SK-N-SH treated with all-trans-retinoic acid at 6 μM for 48 hours (cell line): Measurements from ENCODE around the gene CHN1.

Experiments used
- ESRRG ChIP-seq: fragments of 250-450 bp; sonication (Bioruptor Pico); IDR thresholded peaks from 2 replicates; pipeline ENCODE4 v1.6.1; 2021; ENCODE audit warnings: mild to moderate bottlenecking
- GLIS3 ChIP-seq: fragments of 250-450 bp; sonication (Bioruptor Pico); IDR thresholded peaks from 2 replicates; pipeline ENCODE4 v1.5.0; 2020; ENCODE audit warnings: mild to moderate bottlenecking, moderate library complexity
- ISL1 ChIP-seq: fragments of 250-450 bp; sonication (Bioruptor Pico); IDR thresholded peaks from 2 replicates; pipeline ENCODE4 v2.1.2; 2022; ENCODE audit warnings: mild to moderate bottlenecking, moderate library complexity
- RARB ChIP-seq: fragments of 250-450 bp; sonication (Bioruptor Pico); IDR thresholded peaks from 2 replicates; pipeline ENCODE4 v1.8.0; 2021; ENCODE audit warnings: mild to moderate bottlenecking, moderate library complexity
- SNAI2 ChIP-seq: fragments of 250-450 bp; sonication (Bioruptor Pico); IDR thresholded peaks from 2 replicates; pipeline ENCODE4 v1.5.0; 2020; ENCODE audit warnings: mild to moderate bottlenecking, moderate library complexity
- ZFP3 ChIP-seq: fragments of 250-450 bp; sonication (Bioruptor Pico); IDR thresholded peaks from 2 replicates; pipeline ENCODE4 v1.5.0; 2020; ENCODE audit warnings: mild to moderate bottlenecking, moderate library complexity
- ZFP30 ChIP-seq: fragments of 450-650 bp; formaldehyde crosslinking; IDR thresholded peaks from 2 replicates; pipeline ENCODE4 v1.5.0; 2022; ENCODE audit warnings: mild to moderate bottlenecking, moderate library complexity
- TF ChIP-seq, protein P1 (sequence below): fragments of 250-450 bp; sonication (Bioruptor Pico); IDR thresholded peaks from 2 replicates; pipeline ENCODE4 v1.5.0; 2020; ENCODE audit warnings: mild to moderate bottlenecking, moderate library complexity
- TF ChIP-seq, protein P2 (sequence below): fragments of 250-450 bp; sonication (Bioruptor Pico); IDR thresholded peaks from 2 replicates; pipeline ENCODE4 v1.5.1; 2020; ENCODE audit warnings: low read depth, mild to moderate bottlenecking, moderate library complexity
- TF ChIP-seq, protein P3 (sequence below): fragments of 250-450 bp; sonication (Bioruptor Pico); IDR thresholded peaks from 2 replicates; pipeline ENCODE4 v1.8.0; 2020; ENCODE audit warnings: mild to moderate bottlenecking, moderate library complexity, borderline replicate concordance
- TF ChIP-seq, protein P4 (sequence below): fragments of 250-450 bp; sonication (Bioruptor Pico); IDR thresholded peaks from 2 replicates; pipeline ENCODE4 v1.8.0; 2021; ENCODE audit warnings: low read depth, mild to moderate bottlenecking, moderate library complexity, borderline replicate concordance

DNA sequence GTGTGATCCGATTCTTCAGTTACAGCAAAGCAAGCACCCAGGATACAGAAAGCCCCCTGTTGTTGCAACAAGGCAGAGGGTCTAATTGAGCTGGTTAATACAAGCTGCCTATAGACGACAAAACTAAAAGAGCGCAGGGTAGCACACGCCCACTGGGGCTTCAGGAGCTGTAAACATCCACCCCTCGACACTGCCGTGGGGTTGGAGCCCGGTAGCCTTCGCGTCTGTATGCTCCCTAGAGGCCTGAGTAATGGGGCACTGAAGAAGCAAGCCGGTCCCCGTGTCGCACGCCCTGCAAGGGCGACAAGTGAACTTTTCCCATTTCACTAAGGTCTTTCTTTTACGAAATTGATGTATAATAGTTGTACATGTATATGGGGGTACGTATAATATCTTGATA lies 216.2 kb downstream of the CHN1 start:
- TF ChIP-seq, protein P1, sequence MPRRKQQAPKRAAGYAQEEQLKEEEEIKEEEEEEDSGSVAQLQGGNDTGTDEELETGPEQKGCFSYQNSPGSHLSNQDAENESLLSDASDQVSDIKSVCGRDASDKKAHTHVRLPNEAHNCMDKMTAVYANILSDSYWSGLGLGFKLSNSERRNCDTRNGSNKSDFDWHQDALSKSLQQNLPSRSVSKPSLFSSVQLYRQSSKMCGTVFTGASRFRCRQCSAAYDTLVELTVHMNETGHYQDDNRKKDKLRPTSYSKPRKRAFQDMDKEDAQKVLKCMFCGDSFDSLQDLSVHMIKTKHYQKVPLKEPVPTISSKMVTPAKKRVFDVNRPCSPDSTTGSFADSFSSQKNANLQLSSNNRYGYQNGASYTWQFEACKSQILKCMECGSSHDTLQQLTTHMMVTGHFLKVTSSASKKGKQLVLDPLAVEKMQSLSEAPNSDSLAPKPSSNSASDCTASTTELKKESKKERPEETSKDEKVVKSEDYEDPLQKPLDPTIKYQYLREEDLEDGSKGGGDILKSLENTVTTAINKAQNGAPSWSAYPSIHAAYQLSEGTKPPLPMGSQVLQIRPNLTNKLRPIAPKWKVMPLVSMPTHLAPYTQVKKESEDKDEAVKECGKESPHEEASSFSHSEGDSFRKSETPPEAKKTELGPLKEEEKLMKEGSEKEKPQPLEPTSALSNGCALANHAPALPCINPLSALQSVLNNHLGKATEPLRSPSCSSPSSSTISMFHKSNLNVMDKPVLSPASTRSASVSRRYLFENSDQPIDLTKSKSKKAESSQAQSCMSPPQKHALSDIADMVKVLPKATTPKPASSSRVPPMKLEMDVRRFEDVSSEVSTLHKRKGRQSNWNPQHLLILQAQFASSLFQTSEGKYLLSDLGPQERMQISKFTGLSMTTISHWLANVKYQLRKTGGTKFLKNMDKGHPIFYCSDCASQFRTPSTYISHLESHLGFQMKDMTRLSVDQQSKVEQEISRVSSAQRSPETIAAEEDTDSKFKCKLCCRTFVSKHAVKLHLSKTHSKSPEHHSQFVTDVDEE, result no peak
- no peak for TF ChIP-seq ZFP30 (CRISPR knock-in tag)
- no peak for TF ChIP-seq ESRRG (CRISPR knock-in tag)
- TF ChIP-seq RARB (CRISPR knock-in tag), result no peak
- no peak for TF ChIP-seq ISL1 (CRISPR knock-in tag)
- no peak for TF ChIP-seq GLIS3 (CRISPR knock-in tag)
- TF ChIP-seq, protein P2, sequence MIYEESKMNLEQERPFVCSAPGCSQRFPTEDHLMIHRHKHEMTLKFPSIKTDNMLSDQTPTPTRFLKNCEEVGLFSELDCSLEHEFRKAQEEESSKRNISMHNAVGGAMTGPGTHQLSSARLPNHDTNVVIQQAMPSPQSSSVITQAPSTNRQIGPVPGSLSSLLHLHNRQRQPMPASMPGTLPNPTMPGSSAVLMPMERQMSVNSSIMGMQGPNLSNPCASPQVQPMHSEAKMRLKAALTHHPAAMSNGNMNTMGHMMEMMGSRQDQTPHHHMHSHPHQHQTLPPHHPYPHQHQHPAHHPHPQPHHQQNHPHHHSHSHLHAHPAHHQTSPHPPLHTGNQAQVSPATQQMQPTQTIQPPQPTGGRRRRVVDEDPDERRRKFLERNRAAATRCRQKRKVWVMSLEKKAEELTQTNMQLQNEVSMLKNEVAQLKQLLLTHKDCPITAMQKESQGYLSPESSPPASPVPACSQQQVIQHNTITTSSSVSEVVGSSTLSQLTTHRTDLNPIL (CRISPR knock-in tag), result no peak
- TF ChIP-seq SNAI2 (CRISPR knock-in tag), result no peak
- TF ChIP-seq, protein P3, sequence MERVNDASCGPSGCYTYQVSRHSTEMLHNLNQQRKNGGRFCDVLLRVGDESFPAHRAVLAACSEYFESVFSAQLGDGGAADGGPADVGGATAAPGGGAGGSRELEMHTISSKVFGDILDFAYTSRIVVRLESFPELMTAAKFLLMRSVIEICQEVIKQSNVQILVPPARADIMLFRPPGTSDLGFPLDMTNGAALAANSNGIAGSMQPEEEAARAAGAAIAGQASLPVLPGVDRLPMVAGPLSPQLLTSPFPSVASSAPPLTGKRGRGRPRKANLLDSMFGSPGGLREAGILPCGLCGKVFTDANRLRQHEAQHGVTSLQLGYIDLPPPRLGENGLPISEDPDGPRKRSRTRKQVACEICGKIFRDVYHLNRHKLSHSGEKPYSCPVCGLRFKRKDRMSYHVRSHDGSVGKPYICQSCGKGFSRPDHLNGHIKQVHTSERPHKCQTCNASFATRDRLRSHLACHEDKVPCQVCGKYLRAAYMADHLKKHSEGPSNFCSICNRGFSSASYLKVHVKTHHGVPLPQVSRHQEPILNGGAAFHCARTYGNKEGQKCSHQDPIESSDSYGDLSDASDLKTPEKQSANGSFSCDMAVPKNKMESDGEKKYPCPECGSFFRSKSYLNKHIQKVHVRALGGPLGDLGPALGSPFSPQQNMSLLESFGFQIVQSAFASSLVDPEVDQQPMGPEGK, result no peak
- no peak for TF ChIP-seq ZFP3
- TF ChIP-seq, protein P4, sequence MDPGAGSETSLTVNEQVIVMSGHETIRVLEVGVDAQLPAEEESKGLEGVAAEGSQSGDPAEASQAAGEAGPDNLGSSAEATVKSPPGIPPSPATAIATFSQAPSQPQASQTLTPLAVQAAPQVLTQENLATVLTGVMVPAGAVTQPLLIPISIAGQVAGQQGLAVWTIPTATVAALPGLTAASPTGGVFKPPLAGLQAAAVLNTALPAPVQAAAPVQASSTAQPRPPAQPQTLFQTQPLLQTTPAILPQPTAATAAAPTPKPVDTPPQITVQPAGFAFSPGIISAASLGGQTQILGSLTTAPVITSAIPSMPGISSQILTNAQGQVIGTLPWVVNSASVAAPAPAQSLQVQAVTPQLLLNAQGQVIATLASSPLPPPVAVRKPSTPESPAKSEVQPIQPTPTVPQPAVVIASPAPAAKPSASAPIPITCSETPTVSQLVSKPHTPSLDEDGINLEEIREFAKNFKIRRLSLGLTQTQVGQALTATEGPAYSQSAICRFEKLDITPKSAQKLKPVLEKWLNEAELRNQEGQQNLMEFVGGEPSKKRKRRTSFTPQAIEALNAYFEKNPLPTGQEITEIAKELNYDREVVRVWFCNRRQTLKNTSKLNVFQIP, result no peak
